ENCODE measurements around the gene ARL6IP4. TPM values are rescaled to one million over a fixed set of nuclear protein-coding genes. Genes with fewer than 3 reads are reported as not detected.
"Not testable (repeated sequence)": the region's sequence is repeated elsewhere in the genome, so short reads cannot be mapped to it uniquely, and the experiment has no call there.

The ARL6IP4 gene
- total RNA-seq, 1 donor from 2014 or later = 83.8 TPM

GRCh38 chr12:123010110-123010509 is 29.6 kb downstream of the ARL6IP4 start:
- Histone ChIP-seq H3K4me1 (no peaks in the 10 kb centered on the region), H3K4me3 (no peak overlapping the region), H3K9ac (no peak overlapping the region), H3K27ac (no peak overlapping the region), H4K20me1 (ENCODE audit: low read depth) (no peaks in the 10 kb centered on the region), H3F3A (ENCODE audit: low read depth) (no peaks in the 10 kb centered on the region), H3K79me2 (ENCODE audit: low read depth) (no peaks in the 10 kb centered on the region), H3K4me2 (no peak overlapping the region), H3K9me3 (ENCODE audit: low read depth) (no peaks in the 10 kb centered on the region), H3K36me3 (no peaks in the 10 kb centered on the region), H2AFZ (replicated peaks) (no peak overlapping the region), H3K27me3 (no peaks in the 10 kb centered on the region)
- no peak overlapping the region for H3K27ac Mint-ChIP-seq
- H3K9me3 Mint-ChIP-seq = no peaks in the 10 kb centered on the region
- H3K4me1 Mint-ChIP-seq = peaks cover 3% of the 10 kb centered on the region
- no peaks in the 10 kb centered on the region for H3K36me3 Mint-ChIP-seq
- peaks cover 4% of the 10 kb centered on the region for H3K27me3 Mint-ChIP-seq (ENCODE audit: insufficient read depth, low read depth)
- TF ChIP-seq EZH2 (IDR thresholded peaks at IDR 0.05) (no peak), CTCF (IDR thresholded peaks at IDR 0.05) (no peak), EZH2phosphoT487 (IDR thresholded peaks at IDR 0.05) (no peak)
- H3K4me3 Mint-ChIP-seq = no peak overlapping the region
- no peak for DNase-seq (ENCODE audit: low spot score)

DNA sequence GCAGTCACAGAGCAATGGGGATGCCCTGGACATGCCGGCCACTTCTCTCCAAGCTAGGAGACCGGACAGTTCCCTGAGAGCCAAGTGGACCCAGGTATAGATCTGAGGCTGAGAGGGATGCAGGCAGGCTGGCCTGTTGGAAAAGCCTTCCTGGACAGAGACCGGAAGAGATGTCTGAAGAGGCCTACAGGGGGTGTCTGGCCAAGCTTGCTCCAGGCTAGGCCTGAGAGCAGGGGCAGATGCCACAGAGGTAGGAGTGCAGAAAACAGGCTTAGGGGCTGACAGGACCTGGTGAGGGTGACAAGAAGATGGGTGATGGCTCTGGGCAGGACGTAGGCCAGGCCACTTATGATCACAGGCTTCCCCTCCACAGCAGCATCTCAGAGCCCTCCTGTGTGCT is 30.2 kb downstream of the ARL6IP4 start:
- H3F3A ChIP-seq (ENCODE audit: low read depth) = no peaks in the 10 kb centered on the region
- peaks cover 4% of the 10 kb centered on the region for H3K27me3 Mint-ChIP-seq (ENCODE audit: insufficient read depth, low read depth)
- H3K9me3 Mint-ChIP-seq = no peaks in the 10 kb centered on the region
- H2AFZ ChIP-seq (replicated peaks) = no peak overlapping the region
- H3K27ac Mint-ChIP-seq = no peak overlapping the region
- H3K4me3 ChIP-seq = no peak overlapping the region
- no peaks in the 10 kb centered on the region for H3K27me3 ChIP-seq
- no peaks in the 10 kb centered on the region for H4K20me1 ChIP-seq (ENCODE audit: low read depth)
- H3K27ac ChIP-seq = no peak overlapping the region
- H3K36me3 Mint-ChIP-seq = no peaks in the 10 kb centered on the region
- no peak for TF ChIP-seq CTCF (IDR thresholded peaks at IDR 0.05)
- TF ChIP-seq EZH2 (IDR thresholded peaks at IDR 0.05) = no peak
- TF ChIP-seq EZH2phosphoT487 (IDR thresholded peaks at IDR 0.05) = no peak
- no peak overlapping the region for H3K4me2 ChIP-seq
- peak; percentile 27 for DNase-seq (ENCODE audit: low spot score)
- H3K4me1 Mint-ChIP-seq = peaks cover 3% of the 10 kb centered on the region
- no peak overlapping the region for H3K4me3 Mint-ChIP-seq
- H3K4me1 ChIP-seq = no peaks in the 10 kb centered on the region
- no peaks in the 10 kb centered on the region for H3K9me3 ChIP-seq (ENCODE audit: low read depth)
- H3K79me2 ChIP-seq (ENCODE audit: low read depth) = no peaks in the 10 kb centered on the region
- no peak overlapping the region for H3K9ac ChIP-seq
- H3K36me3 ChIP-seq = no peaks in the 10 kb centered on the region

DNA sequence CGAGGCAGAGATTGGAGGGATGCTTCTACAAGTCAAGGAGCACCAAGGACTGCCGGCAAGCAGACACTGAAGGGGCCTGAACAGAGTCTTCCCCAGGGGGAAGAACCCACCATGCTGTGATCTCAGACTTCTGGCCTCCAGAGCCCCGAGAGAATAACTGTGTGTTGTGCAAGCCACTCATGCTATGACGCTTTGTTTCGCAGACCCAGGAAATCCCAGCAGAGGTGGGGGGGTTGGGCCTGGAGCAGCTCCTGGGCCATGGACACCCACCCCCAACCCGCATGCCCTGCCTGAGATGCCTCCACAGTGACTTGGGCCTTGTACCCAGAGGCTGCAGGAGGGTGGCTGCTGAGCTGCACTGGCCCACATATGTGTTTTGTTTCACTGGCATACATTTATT is 31.2 kb downstream of the ARL6IP4 start:
- Mint-ChIP-seq H3K36me3 (no peaks in the 10 kb centered on the region), H3K9me3 (no peaks in the 10 kb centered on the region), H3K27ac (peak overlapping the region; percentile 2), H3K4me1 (peaks cover 3% of the 10 kb centered on the region), H3K4me3 (no peak overlapping the region), H3K27me3 (ENCODE audit: insufficient read depth, low read depth) (peaks cover 4% of the 10 kb centered on the region)
- Histone ChIP-seq H3K79me2 (ENCODE audit: low read depth) (no peaks in the 10 kb centered on the region), H3K9me3 (ENCODE audit: low read depth) (no peaks in the 10 kb centered on the region), H3K9ac (no peak overlapping the region), H3K4me2 (no peak overlapping the region), H3K27me3 (no peaks in the 10 kb centered on the region), H3K27ac (no peak overlapping the region), H2AFZ (replicated peaks) (no peak overlapping the region), H3K4me1 (no peaks in the 10 kb centered on the region), H3K4me3 (no peak overlapping the region), H4K20me1 (ENCODE audit: low read depth) (no peaks in the 10 kb centered on the region), H3K36me3 (no peaks in the 10 kb centered on the region), H3F3A (ENCODE audit: low read depth) (no peaks in the 10 kb centered on the region)
- no peak for TF ChIP-seq EZH2 (IDR thresholded peaks at IDR 0.05)
- no peak for DNase-seq (ENCODE audit: low spot score)

GRCh38 chr12:123013185-123014095 is 33.0 kb downstream of the ARL6IP4 start:
- H3K27ac Mint-ChIP-seq = no peak overlapping the region
- Histone ChIP-seq H2AFZ (replicated peaks) (no peak overlapping the region), H3K36me3 (no peaks in the 10 kb centered on the region), H3K27ac (no peak overlapping the region), H4K20me1 (ENCODE audit: low read depth) (no peaks in the 10 kb centered on the region), H3K79me2 (ENCODE audit: low read depth) (no peaks in the 10 kb centered on the region), H3K4me1 (no peaks in the 10 kb centered on the region), H3K27me3 (no peaks in the 10 kb centered on the region), H3K9ac (no peak overlapping the region), H3K9me3 (ENCODE audit: low read depth) (no peaks in the 10 kb centered on the region), H3K4me2 (no peak overlapping the region), H3F3A (ENCODE audit: low read depth) (no peaks in the 10 kb centered on the region), H3K4me3 (no peak overlapping the region)
- TF ChIP-seq CTCF (IDR thresholded peaks at IDR 0.05) (no peak), EZH2phosphoT487 (IDR thresholded peaks at IDR 0.05) (no peak)
- DNase-seq (ENCODE audit: low spot score) = no peak
- H3K27me3 Mint-ChIP-seq (ENCODE audit: insufficient read depth, low read depth) = peaks cover 2% of the 10 kb centered on the region
- H3K4me3 Mint-ChIP-seq = no peak overlapping the region
- H3K4me1 Mint-ChIP-seq = peaks cover 3% of the 10 kb centered on the region
- H3K36me3 Mint-ChIP-seq = no peaks in the 10 kb centered on the region
- no peaks in the 10 kb centered on the region for H3K9me3 Mint-ChIP-seq

GRCh38 chr12:123014473-123014872 is 34.0 kb downstream of the ARL6IP4 start:
- not testable (repeated sequence) for H3K9me3 Mint-ChIP-seq; H3K36me3 ChIP-seq; DNase-seq (ENCODE audit: low spot score); H3K4me2 ChIP-seq; H3K27ac Mint-ChIP-seq; H3K9me3 ChIP-seq (ENCODE audit: low read depth); H2AFZ ChIP-seq (replicated peaks); H3K9ac ChIP-seq; H3F3A ChIP-seq (ENCODE audit: low read depth); H3K4me3 Mint-ChIP-seq; H3K4me1 ChIP-seq; H3K79me2 ChIP-seq (ENCODE audit: low read depth); H3K4me1 Mint-ChIP-seq; H3K4me3 ChIP-seq; H3K27me3 Mint-ChIP-seq (ENCODE audit: insufficient read depth, low read depth); H3K27me3 ChIP-seq; H4K20me1 ChIP-seq (ENCODE audit: low read depth); H3K36me3 Mint-ChIP-seq; H3K27ac ChIP-seq

All from neural progenitor cell (in vitro differentiated cells).